ENCODE measurements around the gene MRM2.

GRCh38 chr7:2193575-2194305 lies 48.3 kb downstream of the MRM2 start:
- no peak for TF ChIP-seq CTCF (tag by site-specific recombination; IDR thresholded peaks at IDR 0.05)
- TF ChIP-seq, protein P1, sequence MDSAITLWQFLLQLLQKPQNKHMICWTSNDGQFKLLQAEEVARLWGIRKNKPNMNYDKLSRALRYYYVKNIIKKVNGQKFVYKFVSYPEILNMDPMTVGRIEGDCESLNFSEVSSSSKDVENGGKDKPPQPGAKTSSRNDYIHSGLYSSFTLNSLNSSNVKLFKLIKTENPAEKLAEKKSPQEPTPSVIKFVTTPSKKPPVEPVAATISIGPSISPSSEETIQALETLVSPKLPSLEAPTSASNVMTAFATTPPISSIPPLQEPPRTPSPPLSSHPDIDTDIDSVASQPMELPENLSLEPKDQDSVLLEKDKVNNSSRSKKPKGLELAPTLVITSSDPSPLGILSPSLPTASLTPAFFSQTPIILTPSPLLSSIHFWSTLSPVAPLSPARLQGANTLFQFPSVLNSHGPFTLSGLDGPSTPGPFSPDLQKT (IDR thresholded peaks at IDR 0.05; ENCODE audit: borderline replicate concordance, low read depth, low read length): no peak
- no peak for TF ChIP-seq MYNN (tag by site-specific recombination; IDR thresholded peaks at IDR 0.05; ENCODE audit: borderline replicate concordance)
- TF ChIP-seq ZBTB1 (tag by site-specific recombination; IDR thresholded peaks at IDR 0.05): no peak
- TF ChIP-seq, protein P2, sequence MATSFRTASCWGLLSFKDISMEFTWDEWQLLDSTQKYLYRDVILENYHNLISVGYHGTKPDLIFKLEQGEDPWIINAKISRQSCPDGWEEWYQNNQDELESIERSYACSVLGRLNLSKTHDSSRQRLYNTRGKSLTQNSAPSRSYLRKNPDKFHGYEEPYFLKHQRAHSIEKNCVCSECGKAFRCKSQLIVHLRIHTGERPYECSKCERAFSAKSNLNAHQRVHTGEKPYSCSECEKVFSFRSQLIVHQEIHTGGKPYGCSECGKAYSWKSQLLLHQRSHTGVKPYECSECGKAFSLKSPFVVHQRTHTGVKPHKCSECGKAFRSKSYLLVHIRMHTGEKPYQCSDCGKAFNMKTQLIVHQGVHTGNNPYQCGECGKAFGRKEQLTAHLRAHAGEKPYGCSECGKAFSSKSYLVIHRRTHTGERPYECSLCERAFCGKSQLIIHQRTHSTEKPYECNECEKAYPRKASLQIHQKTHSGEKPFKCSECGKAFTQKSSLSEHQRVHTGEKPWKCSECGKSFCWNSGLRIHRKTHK (tag by site-specific recombination; IDR thresholded peaks at IDR 0.05): no peak
- no peak for TF ChIP-seq GLI4 (tag by site-specific recombination; IDR thresholded peaks at IDR 0.05)
- no peak for TF ChIP-seq ZNF274 (IDR thresholded peaks at IDR 0.05; ENCODE audit: low read length)
- no peak for TF ChIP-seq ZNF274 (tag by site-specific recombination; IDR thresholded peaks at IDR 0.05; ENCODE audit: borderline replicate concordance)
- TF ChIP-seq ATF2 (tag by site-specific recombination; IDR thresholded peaks at IDR 0.05; ENCODE audit: low read depth): no peak
- TF ChIP-seq, protein P3, sequence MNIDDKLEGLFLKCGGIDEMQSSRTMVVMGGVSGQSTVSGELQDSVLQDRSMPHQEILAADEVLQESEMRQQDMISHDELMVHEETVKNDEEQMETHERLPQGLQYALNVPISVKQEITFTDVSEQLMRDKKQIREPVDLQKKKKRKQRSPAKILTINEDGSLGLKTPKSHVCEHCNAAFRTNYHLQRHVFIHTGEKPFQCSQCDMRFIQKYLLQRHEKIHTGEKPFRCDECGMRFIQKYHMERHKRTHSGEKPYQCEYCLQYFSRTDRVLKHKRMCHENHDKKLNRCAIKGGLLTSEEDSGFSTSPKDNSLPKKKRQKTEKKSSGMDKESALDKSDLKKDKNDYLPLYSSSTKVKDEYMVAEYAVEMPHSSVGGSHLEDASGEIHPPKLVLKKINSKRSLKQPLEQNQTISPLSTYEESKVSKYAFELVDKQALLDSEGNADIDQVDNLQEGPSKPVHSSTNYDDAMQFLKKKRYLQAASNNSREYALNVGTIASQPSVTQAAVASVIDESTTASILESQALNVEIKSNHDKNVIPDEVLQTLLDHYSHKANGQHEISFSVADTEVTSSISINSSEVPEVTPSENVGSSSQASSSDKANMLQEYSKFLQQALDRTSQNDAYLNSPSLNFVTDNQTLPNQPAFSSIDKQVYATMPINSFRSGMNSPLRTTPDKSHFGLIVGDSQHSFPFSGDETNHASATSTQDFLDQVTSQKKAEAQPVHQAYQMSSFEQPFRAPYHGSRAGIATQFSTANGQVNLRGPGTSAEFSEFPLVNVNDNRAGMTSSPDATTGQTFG (tag by site-specific recombination; IDR thresholded peaks at IDR 0.05; ENCODE audit: borderline replicate concordance): no peak
- TF ChIP-seq ZNF394 (tag by site-specific recombination; IDR thresholded peaks at IDR 0.05; ENCODE audit: borderline replicate concordance): no peak
- TF ChIP-seq ZNF785 (tag by site-specific recombination; IDR thresholded peaks at IDR 0.05): no peak
- TF ChIP-seq, protein P4, sequence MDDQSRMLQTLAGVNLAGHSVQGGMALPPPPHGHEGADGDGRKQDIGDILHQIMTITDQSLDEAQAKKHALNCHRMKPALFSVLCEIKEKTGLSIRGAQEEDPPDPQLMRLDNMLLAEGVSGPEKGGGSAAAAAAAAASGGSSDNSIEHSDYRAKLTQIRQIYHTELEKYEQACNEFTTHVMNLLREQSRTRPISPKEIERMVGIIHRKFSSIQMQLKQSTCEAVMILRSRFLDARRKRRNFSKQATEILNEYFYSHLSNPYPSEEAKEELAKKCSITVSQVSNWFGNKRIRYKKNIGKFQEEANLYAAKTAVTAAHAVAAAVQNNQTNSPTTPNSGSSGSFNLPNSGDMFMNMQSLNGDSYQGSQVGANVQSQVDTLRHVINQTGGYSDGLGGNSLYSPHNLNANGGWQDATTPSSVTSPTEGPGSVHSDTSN (CRISPR knock-in tag; IDR thresholded peaks at IDR 0.05): no peak
